SIG-M5 treated with dmso at 0.1 percent for 504 hours (cell line): ENCODE results near the gene MEOX2.

Experiments
- DNase-seq: peaks from one replicate; lab custom pipeline; 2025; ENCODE audit not compliant: unreplicated experiment; lab: John Stamatoyannopoulos, UW

Gene MEOX2

DNA sequence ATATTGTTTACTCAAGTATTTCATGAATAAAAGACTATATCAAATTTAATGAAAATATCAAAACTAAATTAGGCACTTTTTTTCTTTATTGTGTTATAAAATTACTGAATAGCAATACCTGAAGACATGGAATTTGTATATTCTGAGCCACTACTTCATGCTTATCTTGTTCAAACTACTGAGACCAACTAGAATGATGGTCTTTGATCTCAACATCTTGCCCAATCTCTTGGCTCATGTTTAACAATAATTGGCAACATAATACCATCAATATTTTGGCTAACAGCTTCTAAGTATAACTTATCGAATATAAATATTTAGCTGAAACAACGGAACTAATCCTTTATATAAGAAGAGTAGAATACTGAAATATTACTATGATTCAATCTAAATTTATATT lies 68.2 kb downstream of the MEOX2 start:
- no peak for DNase-seq

DNA sequence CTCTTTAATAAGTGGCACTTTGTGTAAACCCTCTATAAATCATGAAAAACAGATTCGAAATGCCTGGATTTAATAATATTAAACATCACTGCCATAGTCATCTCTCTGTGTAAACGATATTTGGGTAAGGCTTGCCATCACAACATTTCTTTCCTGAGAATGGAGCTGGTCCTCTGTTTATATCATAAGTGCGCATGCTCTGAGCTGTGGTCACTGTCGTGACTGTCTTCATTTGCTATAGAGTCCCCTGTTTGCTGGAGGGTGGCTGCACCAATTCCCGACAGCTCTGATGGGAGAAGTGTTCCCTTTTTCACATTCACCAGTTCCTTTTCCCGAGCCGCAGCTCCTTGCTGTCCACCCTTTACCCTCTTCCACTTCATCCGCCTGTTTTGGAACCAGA lies 74.3 kb downstream of the MEOX2 start:
- DNase-seq = no peak

DNA sequence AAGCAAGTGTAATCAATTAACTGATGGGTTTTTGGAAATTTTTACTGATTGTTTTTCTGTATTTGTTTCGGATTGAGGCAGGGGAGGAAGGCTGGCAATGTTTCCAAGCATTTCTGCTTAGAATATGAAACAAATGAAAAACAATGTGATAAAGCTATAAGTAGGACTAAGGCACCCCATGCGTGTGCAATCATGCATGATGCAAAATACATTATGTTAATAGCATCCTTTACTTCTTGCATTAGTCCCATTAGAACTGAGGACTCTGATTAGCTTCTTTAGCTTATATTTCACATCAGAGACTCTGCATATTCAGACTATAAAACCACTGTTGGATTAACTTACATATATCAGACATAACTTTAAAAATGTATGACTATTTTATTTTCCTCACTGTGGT lies 76.0 kb downstream of the MEOX2 start:
- no peak for DNase-seq

DNA sequence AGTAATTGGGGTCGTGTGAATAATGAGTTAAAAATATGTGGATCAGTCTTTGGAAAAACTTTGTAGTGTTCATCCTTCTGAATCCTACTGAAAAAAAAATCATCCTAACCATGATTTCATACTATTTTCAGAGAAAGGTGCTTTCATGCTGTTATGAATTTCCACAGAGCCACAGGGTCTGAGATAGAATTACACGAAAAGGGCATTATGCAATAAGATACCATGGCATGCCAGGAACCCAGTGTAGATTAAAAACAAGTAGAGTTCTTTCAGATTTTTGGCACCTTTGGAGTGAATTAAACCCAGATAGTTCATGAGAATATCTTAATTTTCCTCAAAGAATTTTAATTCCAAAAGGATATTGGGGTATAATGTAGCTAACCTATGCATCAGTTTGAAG lies 77.2 kb downstream of the MEOX2 start:
- no peak for DNase-seq

GRCh38 chr7:15607529-15608210 lies 78.8 kb downstream of the MEOX2 start:
- DNase-seq = no peak

DNA sequence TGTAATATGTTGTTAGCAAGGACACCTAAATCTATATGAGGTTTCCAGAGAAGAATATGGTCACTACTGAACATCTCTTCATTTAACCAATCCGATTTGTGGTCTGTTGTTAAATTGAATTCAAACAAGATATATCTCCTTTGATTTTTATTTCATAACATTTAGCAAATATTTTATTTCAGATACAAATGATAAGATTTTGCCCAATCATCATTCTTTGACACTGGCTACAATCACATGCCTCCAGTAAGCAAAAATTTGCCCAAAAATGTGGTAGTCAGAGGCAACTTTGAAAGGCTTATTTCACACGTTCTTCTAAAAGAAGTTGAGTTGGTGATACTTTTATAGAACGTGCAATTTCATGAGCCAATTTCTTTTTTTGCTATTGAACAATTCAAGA lies 79.9 kb downstream of the MEOX2 start:
- DNase-seq = no peak

- DNase-seq = no peak
Observed at GRCh38 chr7:15604166-15604565, 82.3 kb downstream of the MEOX2 start.

DNA sequence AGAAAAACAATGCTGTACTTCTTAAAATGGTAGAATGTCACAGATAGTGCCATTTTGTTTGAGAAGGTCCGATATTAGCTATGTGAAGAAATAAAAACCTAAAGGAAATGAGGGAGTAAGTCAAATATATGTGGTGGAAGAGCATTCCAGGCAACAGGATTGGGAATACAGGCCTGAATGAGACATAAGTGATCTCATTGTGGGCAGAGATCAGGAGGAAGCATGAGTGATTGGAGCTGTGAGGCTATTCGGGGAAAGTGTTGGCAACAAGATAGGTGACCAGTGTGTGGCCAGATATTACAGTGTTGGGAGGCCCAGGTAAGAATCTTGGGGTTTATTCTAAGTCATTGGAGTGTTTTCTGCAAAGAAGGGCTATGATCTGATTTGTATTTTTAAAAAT lies 83.4 kb downstream of the MEOX2 start:
- DNase-seq = no peak

DNA sequence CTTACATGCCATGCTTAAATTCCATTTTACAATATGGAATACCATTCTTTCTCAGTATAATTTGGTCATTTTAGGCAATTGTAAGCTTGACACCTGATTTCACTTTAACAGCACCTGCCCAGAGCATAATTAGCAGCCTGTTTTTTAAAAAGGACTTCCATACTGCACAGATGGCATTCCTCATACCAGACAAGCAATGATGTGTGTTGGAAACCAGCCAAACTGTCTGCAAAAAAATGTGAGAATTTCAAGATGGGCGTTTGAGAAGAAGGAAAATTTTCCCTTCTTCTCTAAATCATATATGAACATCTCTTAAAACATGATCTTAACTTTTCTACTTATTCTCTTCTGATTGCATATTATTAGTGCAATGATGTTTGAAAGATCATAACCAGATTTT lies 84.2 kb downstream of the MEOX2 start:
- DNase-seq = no peak

DNA sequence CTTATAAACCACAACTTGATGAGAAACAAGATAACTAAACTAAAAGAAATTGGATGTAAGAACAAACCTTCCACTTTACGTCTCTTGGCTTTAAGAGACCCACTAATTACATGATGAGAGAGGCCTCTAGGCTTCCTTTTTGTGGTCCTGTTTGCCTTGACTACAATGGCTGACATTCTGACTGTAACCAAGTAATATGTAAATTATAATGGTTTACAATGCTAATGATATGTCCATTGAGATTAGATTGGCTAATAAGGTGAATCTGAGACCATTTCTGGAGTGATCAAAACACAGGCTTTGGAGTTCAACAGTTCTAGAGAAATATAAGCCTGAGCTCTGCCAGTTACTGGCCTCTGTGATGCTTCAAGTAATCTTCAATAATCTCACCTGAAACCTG lies 85.3 kb downstream of the MEOX2 start:
- no peak for DNase-seq

DNA sequence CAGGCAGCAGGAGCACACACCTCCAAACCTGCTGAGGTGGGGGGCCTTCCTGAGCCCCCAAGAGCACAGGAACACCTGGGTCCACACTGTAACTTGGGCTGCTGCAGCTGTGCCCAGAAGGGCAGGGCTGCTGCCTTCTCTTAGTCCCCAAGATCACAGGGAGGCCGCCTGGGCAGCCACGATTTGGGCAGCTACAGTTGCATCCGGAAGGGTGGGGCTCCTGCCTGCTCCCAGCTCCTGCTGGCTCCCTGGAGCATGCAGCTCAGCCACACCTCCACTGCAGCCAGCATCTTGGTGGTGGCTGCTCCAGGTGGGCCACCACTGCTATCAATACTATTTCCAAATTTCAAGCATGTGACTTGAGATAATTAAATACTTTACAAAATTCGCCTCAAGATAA lies 86.2 kb downstream of the MEOX2 start:
- DNase-seq = no peak

GRCh38 chr7:15594461-15594860 lies 92.0 kb downstream of the MEOX2 start:
- no peak for DNase-seq

- DNase-seq = no peak
Observed at GRCh38 chr7:15593382-15593781, 93.1 kb downstream of the MEOX2 start.

DNA sequence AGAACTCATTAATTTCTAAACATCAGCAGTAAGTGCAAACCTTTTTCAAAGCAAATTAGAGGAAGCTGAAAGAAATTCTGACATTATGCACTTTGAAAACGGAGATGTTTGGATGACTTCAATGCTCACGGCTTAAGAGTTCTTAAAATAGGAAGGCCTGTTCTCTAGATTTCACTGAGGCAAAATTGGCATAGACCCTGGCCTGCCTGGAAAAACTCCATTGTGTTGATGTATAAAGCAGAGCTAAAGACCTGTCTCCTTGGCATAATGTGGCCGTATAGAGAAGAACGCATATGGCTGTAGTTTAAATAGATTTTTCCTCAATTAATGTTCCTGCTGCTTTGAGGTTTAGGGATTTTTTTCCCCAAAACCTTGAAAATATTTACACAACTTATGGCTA lies 100.2 kb downstream of the MEOX2 start:
- DNase-seq = no peak

DNA sequence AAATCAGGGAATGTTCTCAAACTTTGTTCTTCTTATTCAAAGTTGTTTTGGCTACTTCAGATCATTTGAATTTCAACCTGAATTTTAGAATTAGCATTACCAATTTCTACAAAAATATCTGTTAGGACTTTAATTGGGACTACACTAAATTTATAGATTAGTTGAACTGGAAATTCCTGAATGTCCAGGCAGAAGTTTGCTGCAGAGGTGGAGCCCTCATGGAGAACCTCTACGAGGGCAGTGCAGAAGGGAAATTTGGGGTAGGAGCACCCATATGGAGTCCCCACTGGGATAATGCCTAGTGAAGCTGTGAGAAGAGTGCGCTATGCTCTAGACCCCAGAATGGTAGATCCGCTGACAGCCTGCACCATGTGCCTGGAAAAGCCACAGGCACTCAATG lies 101.9 kb downstream of the MEOX2 start:
- DNase-seq = no peak

DNA sequence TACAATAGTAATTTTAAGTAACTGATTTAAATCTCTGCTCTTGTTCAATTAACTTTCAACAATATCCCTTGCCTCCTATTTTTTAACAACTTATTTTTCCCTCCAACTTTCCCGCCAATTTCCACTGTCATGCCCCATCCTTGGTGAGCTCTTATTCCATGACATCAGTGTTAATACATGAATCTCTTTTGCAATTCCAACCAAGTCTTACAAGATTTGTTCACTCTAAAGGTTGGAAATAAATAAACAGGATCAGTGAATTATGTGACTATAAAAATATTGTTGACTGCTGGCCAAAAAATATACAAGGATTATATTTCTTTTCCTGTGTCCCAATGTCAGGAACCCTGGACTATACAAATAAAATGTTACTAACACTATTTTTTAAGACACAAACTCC lies 103.7 kb downstream of the MEOX2 start:
- DNase-seq = no peak

DNA sequence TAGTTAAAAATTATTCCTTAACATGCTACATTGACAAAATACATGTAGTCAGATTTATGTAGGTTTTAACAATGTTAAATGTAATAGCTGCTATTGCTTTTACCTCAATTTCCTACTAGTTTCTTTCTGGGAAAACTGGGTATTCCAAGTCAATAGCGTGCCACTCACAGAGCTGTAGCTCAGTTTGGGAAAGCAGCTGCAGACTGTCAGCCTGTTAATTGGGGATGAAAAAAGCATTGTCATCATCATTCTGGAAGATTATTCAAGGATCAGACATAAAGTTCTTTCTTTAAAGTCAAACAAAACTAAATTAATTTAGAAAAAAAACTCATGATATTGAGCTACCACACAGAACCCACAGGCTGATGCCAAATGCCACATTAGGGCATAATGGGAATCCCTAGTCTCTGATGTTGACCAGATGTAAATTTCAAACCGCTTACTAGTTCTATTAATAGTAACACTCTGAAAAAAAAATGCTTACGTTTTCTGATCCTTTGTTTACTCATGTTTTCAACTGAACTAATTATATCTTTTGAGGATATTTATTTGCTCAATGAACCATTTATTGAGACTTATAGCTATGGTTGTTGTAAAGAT lies 105.0 kb downstream of the MEOX2 start:
- DNase-seq = no peak

- DNase-seq = no peak
Observed at GRCh38 chr7:15580604-15581351, 105.7 kb downstream of the MEOX2 start.

GRCh38 chr7:15577600-15577999 lies 108.9 kb downstream of the MEOX2 start:
- no peak for DNase-seq

DNA sequence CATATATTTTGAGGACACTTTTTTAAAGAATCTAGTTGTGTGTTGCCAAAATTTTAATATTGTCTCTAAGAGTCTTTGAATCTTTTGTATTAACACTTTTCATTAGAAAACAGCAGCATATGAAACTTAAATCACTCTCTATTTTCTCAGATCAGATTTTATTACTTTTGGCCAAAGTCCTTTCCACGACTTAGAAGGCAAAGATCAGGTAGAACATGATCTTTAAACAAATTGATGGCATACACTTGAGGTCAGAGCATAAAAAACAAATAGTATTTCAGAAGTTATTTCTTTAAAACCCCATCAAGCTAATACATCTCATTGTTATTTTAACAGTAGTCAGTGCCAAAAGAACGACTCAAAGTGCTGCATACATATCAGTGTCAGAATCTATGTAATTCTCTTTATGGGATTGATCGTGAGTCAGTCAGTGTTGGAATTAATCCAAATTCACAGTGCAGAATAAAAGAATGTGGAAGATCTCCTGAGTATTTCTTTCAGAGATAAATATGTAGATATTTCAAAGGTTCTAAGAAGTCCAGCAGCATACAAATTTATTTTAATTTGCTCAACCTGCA lies 115.1 kb downstream of the MEOX2 start:
- DNase-seq = no peak

GRCh38 chr7:15567652-15568051 lies 118.8 kb downstream of the MEOX2 start:
- no peak for DNase-seq

GRCh38 chr7:15567036-15567435 lies 119.4 kb downstream of the MEOX2 start:
- DNase-seq = no peak
